Esophagus muscularis mucosa (tissue), 4 donors: ENCODE results near the gene WNT7A. TPM values are rescaled to one million over a fixed set of nuclear protein-coding genes. Genes with fewer than 3 reads are reported as not detected.

Experiments used
- DNase-seq: peaks from one replicate; pipeline ENCODE4 v3.0.0-alpha.2; 2017; ENCODE audit errors: extremely low spot score
- H3K27ac ChIP-seq, 4 donors: fragments of 200-600 bp; sonication (generic); replicated peaks in 1 of 4; 1 replicate in 3 of 4; 2 replicates in 1 of 4; pipeline ENCODE4 v1.5.1; 2016 to 2019; ENCODE audit warnings: mild to moderate bottlenecking in 1 of 4
- H3K27me3 ChIP-seq, 4 donors: fragments of 200-600 bp; sonication (generic); one replicate each; pipeline versions ENCODE4 v1.5.1 to v1.6.0; 2016 to 2019
- H3K36me3 ChIP-seq, 4 donors: fragments of 200-600 bp; sonication (generic); one replicate each; pipeline ENCODE4 v1.5.1; 2016 to 2019
- H3K4me1 ChIP-seq, 4 donors: fragments of 200-600 bp; sonication (generic); one replicate each; pipeline ENCODE4 v1.5.1; 2016 to 2019
- H3K4me3 ChIP-seq, 4 donors: fragments of 200-600 bp; sonication (generic); 1 replicate in 2 of 4; 2 replicates in 2 of 4; pipeline ENCODE4 v1.5.1; 2016 to 2019; ENCODE audit warnings: mild to moderate bottlenecking in 4 of 4, moderate library complexity in 1 of 4
- H3K9me3 ChIP-seq, 4 donors: fragments of 200-600 bp; sonication (generic); 1 replicate in 3 of 4; 2 replicates in 1 of 4; pipeline ENCODE4 v1.5.1; 2016 to 2019
- EP300 ChIP-seq: sonication (generic); formaldehyde crosslinking; IDR thresholded peaks from one replicate; pipeline ENCODE4 v1.6.1; 2017; ENCODE audit warnings: antibody characterized with exemption
- POLR2A ChIP-seq: fragments of 450-650 bp; IDR thresholded peaks from one replicate; pipeline ENCODE4 v1.6.1; 2017; ENCODE audit warnings: antibody characterized with exemption, moderate library complexity, mild to moderate bottlenecking, low read depth
- POLR2AphosphoS5 ChIP-seq, 2 donors: sonication (generic); formaldehyde crosslinking; IDR thresholded peaks; one replicate each; pipeline ENCODE4 v1.6.1; 2017; ENCODE audit warnings: antibody characterized with exemption in 2 of 2
- WGBS: methylation state at CpG from one replicate; pipeline ENCODE4 v1.1.5; 2018; 5-methylcytosine and 5-hydroxymethylcytosine counted together
- intact Hi-C: fragments of 100-400 bp; cut with DNase I; formaldehyde crosslinking; loops from one replicate; pipeline ENCODE4 v1.15.1; 2023
- total RNA-seq, 4 donors: library from RNA; depleted of rRNA; stranded (reverse); fragments of >200 nt; gene quantifications; one replicate each; pipeline versions ENCODE4 v1.1.0 to v1.2.1, GENCODE V29; 2016
- TF ChIP-seq, protein P1 (sequence below), 3 experiments: fragments of 200-600 bp in 2 of 3; fragments of 450-650 bp in 1 of 3; sonication (generic) in 2 of 3; IDR thresholded peaks; one replicate each; pipeline ENCODE4 v1.5.1; 2017 to 2019; ENCODE audit warnings: antibody characterized with exemption in 3 of 3, mild to moderate bottlenecking in 2 of 3, moderate library complexity in 1 of 3

Gene WNT7A
- total RNA-seq, 4 donors from 2014 or later: not detected

DNA sequence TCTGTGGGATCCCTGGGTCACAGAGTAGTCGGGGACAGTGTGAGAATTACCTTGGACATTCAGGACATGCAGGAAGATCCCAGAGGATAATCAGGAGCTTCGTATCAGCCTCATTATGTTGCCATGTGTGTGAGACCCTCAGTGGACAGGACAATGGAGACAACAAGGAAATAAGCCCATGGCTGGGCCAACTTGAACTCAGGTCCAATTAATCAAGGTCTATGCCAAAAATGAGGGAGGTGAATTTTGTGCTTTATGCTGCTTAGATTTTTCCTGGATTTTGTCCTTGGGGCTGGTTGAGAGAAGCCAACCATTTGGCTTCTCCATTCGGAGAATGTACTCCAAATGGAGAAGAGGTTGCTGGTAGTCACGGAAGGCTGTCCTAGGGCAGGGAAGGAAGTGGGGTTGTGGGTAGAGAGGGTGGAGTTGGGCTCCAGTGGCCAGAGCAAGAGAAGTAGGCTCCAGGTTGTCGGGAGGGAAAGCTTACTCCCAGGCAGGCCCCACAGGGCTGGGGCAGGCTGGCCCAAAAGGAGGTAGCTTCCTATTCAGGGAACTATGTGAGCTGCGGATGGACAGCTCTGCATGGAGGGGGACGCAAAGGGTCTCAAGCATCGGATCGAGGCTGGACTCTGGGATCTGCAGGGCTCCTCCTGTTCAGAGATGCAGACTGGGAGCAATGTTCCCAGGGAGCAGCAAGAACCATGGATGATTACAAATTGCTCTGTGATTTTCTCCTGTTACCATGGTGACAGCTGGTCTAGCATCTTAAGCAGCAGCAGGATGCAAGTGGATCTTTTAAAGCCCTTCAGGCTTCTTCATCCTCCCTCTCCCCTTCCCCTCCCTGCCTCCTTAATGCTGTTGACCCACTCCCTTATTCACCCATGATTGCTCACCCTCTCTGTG, 91.1 kb downstream of the WNT7A start:
- no peak overlapping the region for H3K4me3 ChIP-seq
- no peaks in the 10 kb centered on the region for H3K36me3 ChIP-seq
- WGBS: 67% methylated on average over 9 of the region's 9 CpGs
- no peaks in the 10 kb centered on the region for H3K4me1 ChIP-seq
- no peaks in the 10 kb centered on the region for H3K9me3 ChIP-seq
- peaks cover 0 to 84% (median 0%) of the 10 kb centered on the region in 4 donors for H3K27me3 ChIP-seq
- H3K27ac ChIP-seq: no peak overlapping the region
- intact Hi-C loops: no loop called here
- no peak for TF ChIP-seq POLR2AphosphoS5 (IDR thresholded peaks at IDR 0.05)
- no peak for TF ChIP-seq EP300
- TF ChIP-seq, protein P1, sequence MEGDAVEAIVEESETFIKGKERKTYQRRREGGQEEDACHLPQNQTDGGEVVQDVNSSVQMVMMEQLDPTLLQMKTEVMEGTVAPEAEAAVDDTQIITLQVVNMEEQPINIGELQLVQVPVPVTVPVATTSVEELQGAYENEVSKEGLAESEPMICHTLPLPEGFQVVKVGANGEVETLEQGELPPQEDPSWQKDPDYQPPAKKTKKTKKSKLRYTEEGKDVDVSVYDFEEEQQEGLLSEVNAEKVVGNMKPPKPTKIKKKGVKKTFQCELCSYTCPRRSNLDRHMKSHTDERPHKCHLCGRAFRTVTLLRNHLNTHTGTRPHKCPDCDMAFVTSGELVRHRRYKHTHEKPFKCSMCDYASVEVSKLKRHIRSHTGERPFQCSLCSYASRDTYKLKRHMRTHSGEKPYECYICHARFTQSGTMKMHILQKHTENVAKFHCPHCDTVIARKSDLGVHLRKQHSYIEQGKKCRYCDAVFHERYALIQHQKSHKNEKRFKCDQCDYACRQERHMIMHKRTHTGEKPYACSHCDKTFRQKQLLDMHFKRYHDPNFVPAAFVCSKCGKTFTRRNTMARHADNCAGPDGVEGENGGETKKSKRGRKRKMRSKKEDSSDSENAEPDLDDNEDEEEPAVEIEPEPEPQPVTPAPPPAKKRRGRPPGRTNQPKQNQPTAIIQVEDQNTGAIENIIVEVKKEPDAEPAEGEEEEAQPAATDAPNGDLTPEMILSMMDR (IDR thresholded peaks at IDR 0.05): no peak
- no peak for TF ChIP-seq POLR2A
- DNase-seq: no peak

DNA sequence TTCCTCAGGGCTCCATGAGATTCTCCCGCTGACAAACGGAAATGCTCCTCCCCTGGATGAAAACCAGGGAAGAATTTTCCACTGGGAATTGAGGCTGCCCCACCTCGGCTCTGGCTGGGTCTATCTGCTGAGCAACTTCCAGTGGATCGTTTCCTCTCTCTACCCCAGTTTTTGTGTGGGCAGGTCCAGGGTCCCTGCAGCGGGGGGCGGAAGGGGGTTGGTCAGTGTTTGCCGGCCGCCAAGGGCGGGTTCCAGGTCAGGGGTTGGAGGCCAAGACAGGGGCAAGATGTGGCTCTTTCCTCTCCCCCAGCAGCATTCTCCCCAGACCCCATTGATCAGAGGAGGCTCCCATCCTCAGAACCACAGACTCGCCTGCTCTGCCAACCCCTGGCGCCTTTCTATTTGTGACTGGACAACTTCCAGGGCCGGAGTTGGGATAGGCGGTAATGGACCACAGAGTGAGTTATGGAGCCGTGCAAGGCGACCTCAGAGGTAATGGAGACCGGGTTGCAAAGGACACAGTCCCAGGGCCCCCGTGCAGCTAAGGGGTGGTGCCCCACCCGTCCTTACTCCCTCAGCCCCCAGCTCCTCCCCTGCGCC, 92.2 kb downstream of the WNT7A start:
- 80% methylated on average over 8 of the region's 19 CpGs for WGBS
- Histone ChIP-seq H3K27ac (no peak overlapping the region), H3K4me3 (no peak overlapping the region), H3K36me3 (no peaks in the 10 kb centered on the region), H3K9me3 (no peaks in the 10 kb centered on the region), H3K27me3 (peaks cover 0 to 82% (median 0%) of the 10 kb centered on the region in 4 donors), H3K4me1 (peaks cover 0 to 2% (median 0%) of the 10 kb centered on the region in 4 donors)
- TF ChIP-seq, protein P1 (IDR thresholded peaks at IDR 0.05): no peak
- TF ChIP-seq POLR2A (no peak), EP300 (no peak), POLR2AphosphoS5 (IDR thresholded peaks at IDR 0.05) (no peak)
- intact Hi-C loops: no loop called here
- no peak for DNase-seq

DNA sequence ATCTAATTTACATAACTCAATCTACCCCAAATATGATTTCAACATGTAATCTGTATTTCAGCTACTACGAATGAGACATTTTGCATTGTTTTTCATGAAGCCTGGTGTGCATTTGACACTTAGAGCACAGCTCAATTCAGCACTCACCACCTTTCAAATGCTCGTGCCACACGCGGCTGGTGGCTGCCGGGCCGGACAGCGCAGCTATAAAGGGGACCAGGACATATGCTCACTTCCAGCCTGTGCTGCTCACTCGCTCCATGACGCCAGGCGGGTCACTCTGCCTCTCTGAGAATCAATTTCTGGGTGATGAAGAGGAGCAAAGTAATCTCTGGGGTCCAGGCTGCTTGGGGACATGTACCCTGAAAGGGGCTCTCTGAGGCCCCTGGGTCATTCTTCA, 93.1 kb downstream of the WNT7A start:
- intact Hi-C loops: no loop called here
- Histone ChIP-seq H3K27ac (no peak overlapping the region), H3K9me3 (no peaks in the 10 kb centered on the region), H3K27me3 (peaks cover 0 to 80% (median 0%) of the 10 kb centered on the region in 4 donors), H3K4me3 (no peak overlapping the region), H3K36me3 (no peaks in the 10 kb centered on the region), H3K4me1 (peaks cover 0 to 3% (median 0%) of the 10 kb centered on the region in 4 donors)
- TF ChIP-seq POLR2A (no peak), EP300 (no peak), POLR2AphosphoS5 (IDR thresholded peaks at IDR 0.05) (no peak)
- TF ChIP-seq, protein P1 (IDR thresholded peaks at IDR 0.05): no peak
- DNase-seq: no peak
- WGBS: 82% methylated on average over 8 of the region's 10 CpGs

DNA sequence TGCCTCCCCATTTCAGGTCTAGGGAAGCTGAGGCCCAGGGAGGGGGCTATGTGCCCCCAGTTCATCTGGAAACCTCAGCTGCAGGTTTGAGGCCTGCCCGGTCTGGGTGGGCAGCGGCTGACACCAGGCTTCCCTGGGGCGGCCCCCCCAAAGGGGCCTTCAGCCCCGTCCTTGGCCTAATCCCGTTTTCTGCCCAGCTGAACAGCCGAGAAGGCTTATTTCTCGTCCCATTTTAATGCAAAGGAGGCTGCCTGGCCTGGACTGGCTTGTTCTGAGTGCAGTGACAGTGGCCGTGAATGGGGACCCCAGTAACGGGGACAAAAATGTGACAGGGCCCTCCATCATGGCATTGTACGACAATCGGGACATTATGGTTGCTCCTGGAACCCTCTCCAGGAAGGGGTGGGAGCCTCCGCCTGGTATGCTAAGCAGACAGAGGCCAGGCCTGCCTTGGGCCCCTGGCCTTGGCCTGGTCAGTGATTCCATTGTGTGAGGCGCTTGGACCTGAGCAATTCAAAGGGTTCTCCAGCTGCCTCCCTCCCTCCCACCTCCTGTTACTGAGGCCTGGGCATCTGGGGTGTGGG, 93.9 kb downstream of the WNT7A start:
- 87% methylated on average over 13 of the region's 13 CpGs for WGBS
- DNase-seq: no peak
- peaks cover 0 to 3% (median 0%) of the 10 kb centered on the region in 4 donors for H3K4me1 ChIP-seq
- H3K27me3 ChIP-seq: peaks cover 0 to 83% (median 0%) of the 10 kb centered on the region in 4 donors
- no peak overlapping the region for H3K27ac ChIP-seq
- H3K9me3 ChIP-seq: no peaks in the 10 kb centered on the region
- H3K36me3 ChIP-seq: no peaks in the 10 kb centered on the region
- intact Hi-C loops: no loop called here
- no peak for TF ChIP-seq POLR2AphosphoS5 (IDR thresholded peaks at IDR 0.05)
- TF ChIP-seq, protein P1 (IDR thresholded peaks at IDR 0.05): no peak
- TF ChIP-seq POLR2A: no peak
- no peak for TF ChIP-seq EP300
- no peak overlapping the region for H3K4me3 ChIP-seq
